K562 (cell line): ENCODE data around the gene AGPAT1. TPM values are rescaled to one million over a fixed set of nuclear protein-coding genes. Genes with fewer than 3 reads are reported as not detected.

Experiments
- BRD9 ChIP-seq: fragments of 450-650 bp; IDR thresholded peaks from 2 replicates; pipeline ENCODE4 v1.6.1; 2018; ENCODE audit warnings: low read depth; ENCODE audit not compliant: partially characterized antibody
- CAMTA2 ChIP-seq: fragments of 250-450 bp; sonication (Bioruptor Pico); conservative IDR thresholded peaks from 2 replicates; pipeline ENCODE4 v1.5.1; 2022
- CHCHD3 ChIP-seq: fragments of 250-450 bp; sonication (Bioruptor Pico); IDR thresholded peaks from 2 replicates; pipeline ENCODE4 v2.1.2; 2022; ENCODE audit warnings: mild to moderate bottlenecking
- FOXP4 ChIP-seq: sonication (generic); formaldehyde crosslinking; IDR thresholded peaks from 2 replicates; pipeline ENCODE4 v1.8.0; 2022; ENCODE audit warnings: mild to moderate bottlenecking, missing genetic modification reagents, borderline replicate concordance
- NR4A1 ChIP-seq, 2 experiments: fragments of 250-450 bp in 1 of 2; fragments of 450-650 bp in 1 of 2; sonication (Bioruptor Pico) in 1 of 2; IDR thresholded peaks; 2 replicates each; pipeline versions ENCODE4 v1.4.0 to v1.6.1; 2016 to 2020; ENCODE audit warnings: mild to moderate bottlenecking in 2 of 2, missing compliant biosample characterization in 1 of 2, missing genetic modification characterization in 1 of 2, moderate library complexity in 1 of 2
- PHF20 ChIP-seq: fragments of 450-650 bp; IDR thresholded peaks from 2 replicates; pipeline ENCODE4 v1.6.1; 2018; ENCODE audit not compliant: partially characterized antibody
- POLR2G ChIP-seq: fragments of 200-400 bp; formaldehyde crosslinking; IDR thresholded peaks from 2 replicates; pipeline ENCODE4 v1.6.1; 2017; ENCODE audit warnings: low read depth, mild to moderate bottlenecking, antibody characterized with exemption, low read length, moderate library complexity
- POLR3A ChIP-seq: IDR thresholded peaks from 2 replicates; pipeline ENCODE4 v1.6.1; 2011; ENCODE audit warnings: borderline replicate concordance, mild to moderate bottlenecking, moderate library complexity; ENCODE audit not compliant: insufficient read length, insufficient read depth; ENCODE audit errors: extremely low read depth
- PTRF ChIP-seq: fragments of 450-650 bp; IDR thresholded peaks from 2 replicates; pipeline ENCODE4 v1.6.1; 2016; ENCODE audit warnings: mild to moderate bottlenecking, missing genetic modification characterization, missing compliant biosample characterization
- RCOR1 ChIP-seq, 2 experiments: IDR thresholded peaks; 2 replicates each; pipeline ENCODE4 v1.6.1; 2012; ENCODE audit warnings: low read depth in 2 of 2, low read length in 2 of 2, borderline replicate concordance in 1 of 2, improper control_type of control experiment in 1 of 2
- RFX5 ChIP-seq: IDR thresholded peaks from 2 replicates; pipeline ENCODE4 v1.6.1; 2011; ENCODE audit warnings: low read depth, mild to moderate bottlenecking, improper control_type of control experiment, low read length
- SFPQ ChIP-seq: fragments of 200-400 bp; formaldehyde crosslinking; IDR thresholded peaks from 2 replicates; pipeline ENCODE4 v1.6.1; 2017; ENCODE audit warnings: mild to moderate bottlenecking, low read depth, low read length, moderate library complexity
- TAF9B ChIP-seq: fragments of 450-650 bp; IDR thresholded peaks from 2 replicates; pipeline ENCODE4 v1.6.1; 2018; ENCODE audit warnings: mild to moderate bottlenecking; ENCODE audit not compliant: partially characterized antibody
- YBX1 ChIP-seq: fragments of 450-650 bp; IDR thresholded peaks from 2 replicates; pipeline ENCODE4 v1.7.1; 2016; ENCODE audit warnings: mild to moderate bottlenecking
- ZBTB5 ChIP-seq: fragments of 450-650 bp; IDR thresholded peaks from 2 replicates; pipeline ENCODE4 v1.6.1; 2017; ENCODE audit warnings: antibody characterized with exemption
- ZFP1 ChIP-seq: fragments of 450-650 bp; formaldehyde crosslinking; IDR thresholded peaks from 2 replicates; pipeline ENCODE4 v1.4.0; 2020; ENCODE audit warnings: mild to moderate bottlenecking, mixed read lengths
- ZNF212 ChIP-seq: fragments of 450-650 bp; formaldehyde crosslinking; IDR thresholded peaks from 2 replicates; pipeline ENCODE4 v1.4.0; 2020; ENCODE audit warnings: mild to moderate bottlenecking
- ZNF764 ChIP-seq: fragments of 250-450 bp; sonication (Bioruptor Pico); IDR thresholded peaks from 2 replicates; pipeline ENCODE4 v1.4.0; 2020; ENCODE audit warnings: low read depth, mild to moderate bottlenecking, moderate library complexity
- polyA plus RNA-seq, 8 experiments: library from polyadenylated mRNA; depleted of rRNA in 4 of 8; stranded (reverse) in 5 of 8; unstranded in 3 of 8; fragments of >200 nt; fragmentation: Nextera tagmentation in 2 of 8; fragmentation: Illumina TruSeq in 1 of 8; extraction: Ambion mirVana in 2 of 8; extraction: Trizol in 1 of 8; gene quantifications; 2 replicates each; pipeline versions ENCODE4 v1.2.1 to v1.2.3, GENCODE V29; 2011 to 2014; ENCODE audit warnings: inconsistent platforms in 1 of 8, missing spikeins in 1 of 8
- total RNA-seq, 7 experiments: library from RNA; depleted of rRNA in 6 of 7; stranded (reverse); fragments of >200 nt in 6 of 7; fragmentation: Illumina TruSeq in 2 of 7; extraction: Trizol in 2 of 7; gene quantifications; 2 replicates each; pipeline versions ENCODE4 v1.2.1 to v1.2.3, GENCODE V29; 2011 to 2021; ENCODE audit warnings: low replicate concordance in 1 of 7

The AGPAT1 gene
- total and polyA plus RNA-seq, 9 of the 15 experiments (the other 6 are each of a cell fraction or from before 2014, with no cell fraction given), result 37.9 to 176 (median 69.4) TPM

- TF ChIP-seq ZBTB5 (no peak), BRD9 (no peak), ZFP1 (CRISPR knock-in tag) (peak; percentile 7; the same call in 1 of the 2 replicates), PTRF (tag) (no peak), RCOR1 (IDR thresholded peaks at IDR 0.05; ENCODE audit: borderline replicate concordance in 1 of 2, low read depth in 2 of 2, low read length in 2 of 2) (peak in 1 of 2 experiments; percentile 7; a peak in 1 of 4 replicates), ZNF764 (no peak), FOXP4 (CRISPR knock-in tag) (peak; percentile 24; the same call in 1 of the 2 replicates), CAMTA2 (CRISPR knock-in tag) (no peak), RFX5 (no peak), ZNF212 (CRISPR knock-in tag) (no peak), PHF20 (peak; percentile 81), NR4A1 (CRISPR knock-in tag; IDR thresholded peaks at IDR 0.05) (no peak), NR4A1 (tag; IDR thresholded peaks at IDR 0.05) (0 out of 2 replicates have a peak, but pooled peaks have one; percentile 19), POLR3A (no peak), YBX1 (no peak), SFPQ (no peak), CHCHD3 (CRISPR knock-in tag) (no peak), POLR2G (peak; percentile 67; the same call in 1 of the 2 replicates), TAF9B (peak; percentile 59)
Measured at GRCh38 chr6:32153564-32154513, 22.0 kb downstream of the AGPAT1 start, which contains the start of gene PPT2 (continued).
